HG02571 (cell line): ENCODE results near the gene QRFP.

Experiments
- ATAC-seq: cut with Tn5 transposase; IDR thresholded peaks from one replicate; pipeline ENCODE4 v1.9.1; 2021; ENCODE audit warnings: mild to moderate bottlenecking, moderate library complexity; ENCODE audit not compliant: unreplicated experiment

QRFP gene

GRCh38 chr9:130896233-130897014 is at the start of gene QRFP:
QRFP (minus strand) TSS chr9:130896812; CDS start chr9:130893838, 2,974 bp downstream.
- ATAC-seq: no peak

GRCh38 chr9:130945173-130945572 is 48.6 kb upstream of the QRFP start:
- ATAC-seq: no peak

- ATAC-seq: no peak
These were observed 48.0 kb upstream of the QRFP start for GRCh38 chr9:130944510-130945058.

GRCh38 chr9:130943777-130944176 is 47.2 kb upstream of the QRFP start:
- no peak for ATAC-seq

DNA sequence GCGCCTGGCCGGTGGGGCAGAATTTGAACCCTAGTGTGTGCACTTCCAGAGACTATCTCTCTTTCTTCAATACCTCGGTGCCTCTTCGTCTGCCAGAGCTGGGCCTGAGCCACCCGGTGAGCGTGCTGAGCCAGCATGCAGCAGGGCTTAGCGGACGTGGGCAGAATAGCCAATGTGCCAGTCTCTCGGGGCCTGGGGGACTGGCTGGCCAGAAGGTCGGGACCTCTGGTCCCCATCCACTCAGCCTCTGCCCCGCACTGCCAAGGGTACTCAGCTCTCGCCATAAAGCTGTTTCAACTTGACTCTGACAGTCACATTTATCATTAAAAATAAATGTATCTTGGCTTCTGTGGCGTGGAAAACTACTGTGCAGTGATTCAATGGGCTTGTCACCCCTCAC is 46.6 kb upstream of the QRFP start:
- ATAC-seq: no peak

- no peak for ATAC-seq
These were observed 46.1 kb upstream of the QRFP start for GRCh38 chr9:130942679-130943078.

DNA sequence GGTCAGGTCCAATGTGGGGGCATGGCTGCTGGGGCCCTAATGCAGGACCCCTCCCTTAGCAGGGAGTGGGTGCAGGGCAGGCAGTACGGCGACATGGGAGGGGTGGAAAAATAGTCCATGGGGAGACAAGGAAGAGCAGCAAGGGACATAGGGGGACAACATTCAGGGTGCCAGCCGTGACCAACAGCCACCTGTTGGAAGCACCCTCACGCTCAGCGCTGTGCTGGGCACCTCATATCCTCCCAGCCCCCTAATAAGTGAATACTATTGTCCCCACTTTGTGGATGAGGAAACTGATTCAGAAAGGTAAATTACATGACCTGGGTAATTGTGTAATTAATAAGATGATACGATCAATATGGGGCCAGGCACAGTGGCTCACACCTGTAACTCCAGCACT is 45.5 kb upstream of the QRFP start:
- ATAC-seq: no peak

DNA sequence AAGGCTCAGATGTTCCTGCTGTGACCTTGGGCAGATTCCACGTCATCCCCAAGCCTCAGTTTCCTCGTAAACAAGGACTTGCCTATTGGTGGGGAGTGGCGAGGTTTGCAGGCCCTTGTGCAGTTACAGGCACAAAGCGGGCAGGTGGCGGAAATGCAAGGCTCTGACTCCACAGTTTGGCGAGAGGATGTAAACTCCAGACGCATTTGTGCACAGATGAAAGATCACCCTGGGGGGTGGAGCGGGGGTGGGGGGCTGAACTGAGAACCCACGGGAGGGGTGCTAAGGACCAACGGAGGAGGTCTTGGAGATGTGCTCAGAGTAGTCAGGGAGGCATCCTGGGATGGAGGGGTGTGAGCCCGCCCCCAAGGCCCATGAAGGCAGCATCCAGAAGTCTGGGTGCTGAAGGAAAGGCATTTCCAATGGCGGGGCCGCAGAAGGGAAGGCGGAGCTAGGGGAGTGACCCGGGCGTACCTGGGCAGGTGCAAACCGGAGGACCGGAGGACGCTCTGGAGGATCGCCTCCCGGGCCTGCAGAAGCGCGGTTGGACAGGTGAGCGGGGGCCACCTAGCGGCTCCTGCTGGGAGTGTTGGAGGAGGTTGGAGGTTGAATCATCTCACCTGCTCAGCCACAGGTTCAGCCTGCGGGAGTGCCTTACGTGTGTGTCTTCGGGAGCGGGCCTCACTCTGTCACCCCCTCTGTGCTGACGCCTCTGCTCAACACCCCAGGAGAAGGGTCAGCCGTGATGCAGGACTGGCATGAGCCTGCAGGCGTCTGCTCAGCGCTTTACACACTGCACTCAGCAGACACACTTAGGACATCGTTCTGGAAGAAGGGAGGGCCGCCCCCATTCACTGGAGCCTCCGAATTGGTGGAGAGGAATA is 44.3 kb upstream of the QRFP start:
- no peak for ATAC-seq

DNA sequence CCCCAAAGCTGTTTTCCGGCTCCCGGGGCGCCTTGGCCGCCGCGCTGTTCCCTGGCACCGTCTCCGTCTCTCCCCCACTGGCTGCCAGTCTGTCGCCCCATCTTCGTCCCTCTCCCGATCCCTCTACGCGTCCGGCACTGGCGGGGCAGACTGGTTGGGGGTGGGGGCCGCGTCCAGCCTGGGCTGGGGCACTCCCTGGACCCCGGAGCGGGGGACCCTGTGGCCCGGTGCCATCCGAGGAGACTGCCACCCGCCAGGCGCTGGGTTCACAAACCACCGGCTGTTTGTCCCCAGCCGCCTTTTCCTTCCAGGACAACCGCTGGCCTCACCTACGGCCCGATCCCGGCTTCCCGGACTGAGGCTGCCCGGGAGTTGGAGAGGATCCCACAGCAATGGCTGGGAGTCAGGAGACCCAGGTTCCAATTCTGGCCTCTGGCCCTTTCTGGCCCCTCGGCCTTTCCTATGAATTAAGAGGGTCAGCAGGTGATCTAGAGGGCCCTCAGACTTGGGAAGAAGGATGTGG is 43.5 kb upstream of the QRFP start:
- no peak for ATAC-seq

GRCh38 chr9:130939405-130940026 is 42.9 kb upstream of the QRFP start:
- ATAC-seq: no peak

GRCh38 chr9:130938652-130939404 is 42.2 kb upstream of the QRFP start, which contains the start of gene FIBCD1:
FIBCD1 (minus strand) TSS chr9:130939247; CDS start chr9:130938607, 640 bp downstream.
- no peak for ATAC-seq

DNA sequence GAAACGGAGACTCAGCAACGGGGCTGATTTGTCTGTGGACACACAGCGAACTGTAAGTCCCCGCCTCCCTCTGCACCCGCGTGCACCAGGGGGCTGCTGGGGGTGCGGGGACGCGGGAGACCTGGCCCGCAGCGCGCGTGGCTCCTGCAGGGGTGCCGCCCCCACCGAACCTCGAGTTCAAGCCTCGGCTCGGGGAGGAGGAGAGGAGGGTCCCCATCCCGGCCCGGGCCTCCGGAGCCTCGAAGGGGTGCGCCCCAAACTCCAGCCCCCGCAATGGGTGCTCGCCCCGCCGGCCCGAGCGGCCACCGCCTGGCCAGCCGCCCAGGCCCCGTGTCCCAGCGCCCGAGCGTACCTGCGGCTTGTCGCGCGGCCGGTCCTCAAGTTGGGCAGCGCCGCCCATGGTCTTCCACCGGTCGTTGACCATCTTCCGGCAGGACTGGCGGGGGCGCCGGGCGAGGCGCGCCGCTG is 41.6 kb upstream of the QRFP start:
- no peak for ATAC-seq

- no peak for ATAC-seq
These were observed 40.8 kb upstream of the QRFP start for GRCh38 chr9:130937146-130938076.

GRCh38 chr9:130936285-130937117 is 39.9 kb upstream of the QRFP start:
- no peak for ATAC-seq

DNA sequence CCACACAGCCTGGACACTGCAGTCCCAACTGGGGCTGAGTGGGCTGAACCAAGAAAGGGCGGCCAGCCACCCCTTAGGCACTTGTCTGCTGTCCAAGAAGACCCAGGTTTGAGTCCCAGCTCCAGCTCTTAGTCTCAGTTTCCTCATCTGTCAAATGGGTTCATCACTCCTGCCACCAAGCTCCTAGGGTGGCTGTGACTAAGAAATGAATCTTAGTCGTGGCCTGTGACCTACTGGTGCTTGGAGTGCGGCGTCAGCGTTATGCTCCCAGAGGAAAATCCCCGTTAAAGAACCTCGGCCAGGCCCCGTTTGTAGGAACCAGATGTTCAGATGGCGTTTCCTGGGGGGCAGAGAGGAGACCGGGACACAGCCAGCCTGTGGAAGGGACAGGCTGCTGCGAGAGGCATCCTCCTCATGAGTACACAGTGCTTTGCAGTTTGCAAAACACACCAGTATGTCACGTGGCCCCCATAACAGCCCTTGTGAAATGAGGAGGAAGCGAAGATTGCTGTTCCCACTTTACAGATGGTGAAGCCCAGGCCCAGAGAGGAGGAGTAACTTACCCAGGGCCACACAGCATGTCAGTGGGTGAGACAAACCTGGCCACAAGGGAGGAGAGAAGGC is 39.1 kb upstream of the QRFP start:
- no peak for ATAC-seq

- no peak for ATAC-seq
These were observed 38.4 kb upstream of the QRFP start for GRCh38 chr9:130934702-130935647.

GRCh38 chr9:130934246-130934645 is 37.6 kb upstream of the QRFP start:
- no peak for ATAC-seq
